ENCODE results near the gene CPOX. TPM values are rescaled to one million over a fixed set of nuclear protein-coding genes. Genes with fewer than 3 reads are reported as not detected.

Gene CPOX
- total and polyA plus RNA-seq, 10 of the 15 experiments (the other 5 are each of a cell fraction or from before 2014, with no cell fraction given) = 40.7 to 72.6 (median 64.5) TPM

- ChIA-PET CTCF (interaction anchor here (0.6 to 6.9 kb wide), 33 partner anchors 9 to 832 kb away, joined by 3 to 120 read pairs (median 4); partner anchors contain the start of gene ARL6), POLR2A (interaction anchor here (1.6 kb wide), 1 partner anchor 140 kb away, joined by 5 read pairs; no protein-coding TSS in a partner anchor), SMC1A (ENCODE audit: uncharacterized antibody, unreplicated experiment) (interaction anchor here (0.7 to 16.9 kb wide), 22 partner anchors 9 to 567 kb away, joined by 3 to 408 read pairs (median 4); no protein-coding TSS in a partner anchor), RAD21 (ENCODE audit: unreplicated experiment) (interaction anchor here (0.6 to 4.5 kb wide), 8 partner anchors 16 to 557 kb away, joined by 3 to 53 read pairs (median 4); no protein-coding TSS in a partner anchor)
- intact Hi-C loops (cut with micrococcal nuclease; ENCODE audit: unreplicated experiment) (loop anchor here (10.0 kb wide), 1 partner anchor 362 kb away; no protein-coding TSS in a partner anchor), in situ Hi-C loops (cut with MboI) (loop anchor here (5.0 to 10.0 kb wide), 3 partner anchors 395 to 578 kb away; partner anchors contain the start of gene GABRR3)
- peaks cover 16% of the 10 kb centered on the region for H3K4me1 ChIP-seq (ENCODE audit: control insufficient read depth, insufficient read depth, low read length)
- no peak for TF ChIP-seq MXI1 (IDR thresholded peaks at IDR 0.05; ENCODE audit: low read depth, low read length)
- TF ChIP-seq SMC3 (IDR thresholded peaks at IDR 0.05; ENCODE audit: borderline replicate concordance, low read length) = peak; percentile 43
- TF ChIP-seq, protein P1, sequence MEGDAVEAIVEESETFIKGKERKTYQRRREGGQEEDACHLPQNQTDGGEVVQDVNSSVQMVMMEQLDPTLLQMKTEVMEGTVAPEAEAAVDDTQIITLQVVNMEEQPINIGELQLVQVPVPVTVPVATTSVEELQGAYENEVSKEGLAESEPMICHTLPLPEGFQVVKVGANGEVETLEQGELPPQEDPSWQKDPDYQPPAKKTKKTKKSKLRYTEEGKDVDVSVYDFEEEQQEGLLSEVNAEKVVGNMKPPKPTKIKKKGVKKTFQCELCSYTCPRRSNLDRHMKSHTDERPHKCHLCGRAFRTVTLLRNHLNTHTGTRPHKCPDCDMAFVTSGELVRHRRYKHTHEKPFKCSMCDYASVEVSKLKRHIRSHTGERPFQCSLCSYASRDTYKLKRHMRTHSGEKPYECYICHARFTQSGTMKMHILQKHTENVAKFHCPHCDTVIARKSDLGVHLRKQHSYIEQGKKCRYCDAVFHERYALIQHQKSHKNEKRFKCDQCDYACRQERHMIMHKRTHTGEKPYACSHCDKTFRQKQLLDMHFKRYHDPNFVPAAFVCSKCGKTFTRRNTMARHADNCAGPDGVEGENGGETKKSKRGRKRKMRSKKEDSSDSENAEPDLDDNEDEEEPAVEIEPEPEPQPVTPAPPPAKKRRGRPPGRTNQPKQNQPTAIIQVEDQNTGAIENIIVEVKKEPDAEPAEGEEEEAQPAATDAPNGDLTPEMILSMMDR (IDR thresholded peaks at IDR 0.05 in 2 of 3, conservative IDR thresholded peaks at IDR 0.05 in 1 of 3; ENCODE audit: control insufficient read depth in 2 of 3, extremely low read depth in 1 of 3, insufficient read depth in 1 of 3, low read depth in 3 of 3, low read length in 3 of 3) = peak; percentile 38 to 57 (median 46); a peak in 5 of 6 replicates
- TF ChIP-seq BHLHE40 (IDR thresholded peaks at IDR 0.05; ENCODE audit: borderline replicate concordance in 1 of 2, low read depth in 2 of 2, low read length in 1 of 2) = no peak
- TF ChIP-seq RAD21 (IDR thresholded peaks at IDR 0.05; ENCODE audit: insufficient read depth, low read depth, low read length) = peak; percentile 41
- H3K27ac ChIP-seq (ENCODE audit: control insufficient read depth, insufficient read depth) = no peak overlapping the region
- BruUV-seq (replicated peaks) = no TSS peak
- DNase-seq (ENCODE audit: low read depth, low spot score) = peak; percentile 39
- H4K20me1 ChIP-seq (ENCODE audit: control insufficient read depth, insufficient read depth) = no peaks in the 10 kb centered on the region; the same call in 1 of the 2 replicates
- H3K4me3 ChIP-seq = no peak overlapping the region
- no peak for FAIRE-seq
- H3K4me2 ChIP-seq (ENCODE audit: control insufficient read depth, insufficient read depth) = no peak overlapping the region
- no peak overlapping the region for H2AFZ ChIP-seq (ENCODE audit: control insufficient read depth, low read depth, low read length)
- peak; percentile 3; the same call in 2 of the 3 replicates for ATAC-seq
- H3K79me2 ChIP-seq (ENCODE audit: control insufficient read depth, insufficient read depth, low read length) = peaks cover 22% of the 10 kb centered on the region
- no peak overlapping the region for H3K9ac ChIP-seq (ENCODE audit: control insufficient read depth, insufficient read depth, low read length)
- no peaks in the 10 kb centered on the region; a peak in 1 of 4 replicates for H3K36me3 ChIP-seq (ENCODE audit: control insufficient read depth in 2 of 2, insufficient read depth in 2 of 2, low read length in 1 of 2)
- WGBS (ENCODE audit: insufficient coverage, insufficient replicate concordance, low lambda C conversion rate, missing lambda C conversion rate) = 0% methylated on average over 1 of the region's 1 CpG
- no peaks in the 10 kb centered on the region for H3K27me3 ChIP-seq (replicated peaks in 1 of 2; ENCODE audit: control insufficient read depth in 2 of 2, insufficient read depth in 2 of 2, low read length in 1 of 2)
- H3K9me3 ChIP-seq (replicated peaks; ENCODE audit: control insufficient read depth, insufficient read depth, low read length) = no peaks in the 10 kb centered on the region; the same call in 2 of the 3 replicates
Measured at GRCh38 chr3:98596541-98597500, 3.4 kb upstream of the CPOX start.

All from GM12878 (cell line).